Motor neuron (in vitro differentiated cells): ENCODE data around the gene CDC23. TPM values are rescaled to one million over a fixed set of nuclear protein-coding genes. Genes with fewer than 3 reads are reported as not detected.
"Not testable (repeated sequence)": the region's sequence is repeated elsewhere in the genome, so short reads cannot be mapped to it uniquely, and the experiment has no call there.

Experiments used
- ATAC-seq, 8 experiments: fragments of 200-7000 bp; cut with Tn5 transposase; replicated peaks in 6 of 8; 2 replicates each; pipeline ENCODE4 v1.8.0; 2021; ENCODE audit warnings: mild to moderate bottlenecking in 8 of 8, moderate library complexity in 8 of 8
- H3K27ac ChIP-seq, 2 donors: fragments of 250-450 bp; sonication (Bioruptor Pico); 2 replicates each; pipeline ENCODE4 v1.9.0; 2021; ENCODE audit warnings: antibody characterized with exemption in 2 of 2, mild to moderate bottlenecking in 2 of 2, moderate library complexity in 1 of 2
- H3K4me1 ChIP-seq, 2 donors: fragments of 250-450 bp; sonication (Bioruptor Pico); replicated peaks in 1 of 2; 2 replicates each; pipeline ENCODE4 v1.6.1; 2021; ENCODE audit warnings: antibody characterized with exemption in 2 of 2, mild to moderate bottlenecking in 2 of 2, moderate library complexity in 1 of 2
- H3K4me3 ChIP-seq, 5 donors: fragments of 250-450 bp; sonication (Bioruptor Pico); 2 replicates each; pipeline ENCODE4 v1.9.0; 2021; ENCODE audit warnings: antibody characterized with exemption in 5 of 5, mild to moderate bottlenecking in 5 of 5, moderate library complexity in 4 of 5
- WGBS, 10 experiments: fragments of 450-650 bp; shearing (Covaris generic); methylation state at CpG; one replicate each; pipeline ENCODE4 v1.0.0; 2022; 5-methylcytosine and 5-hydroxymethylcytosine counted together
- in situ Hi-C, 9 experiments: fragments of 400-800 bp; cut with MboI; loops; one replicate each; pipeline ENCODE4 v1.15.0; 2021; ENCODE audit warnings: low sequenced_read_pairs in 9 of 9, low pct_unique_long_range_greater_than_20kb in 2 of 9; ENCODE audit not compliant: unreplicated experiment in 9 of 9
- total RNA-seq, 8 experiments: library from RNA; unstranded; fragments of 300-600 nt; gene quantifications; 2 replicates each; pipeline versions ENCODE4 v1.2.3 to v1.2.4, GENCODE V29; 2022

The CDC23 gene
- total RNA-seq, 8 experiments from 2014 or later: 17.7 to 40.7 (median 32.5) TPM

DNA sequence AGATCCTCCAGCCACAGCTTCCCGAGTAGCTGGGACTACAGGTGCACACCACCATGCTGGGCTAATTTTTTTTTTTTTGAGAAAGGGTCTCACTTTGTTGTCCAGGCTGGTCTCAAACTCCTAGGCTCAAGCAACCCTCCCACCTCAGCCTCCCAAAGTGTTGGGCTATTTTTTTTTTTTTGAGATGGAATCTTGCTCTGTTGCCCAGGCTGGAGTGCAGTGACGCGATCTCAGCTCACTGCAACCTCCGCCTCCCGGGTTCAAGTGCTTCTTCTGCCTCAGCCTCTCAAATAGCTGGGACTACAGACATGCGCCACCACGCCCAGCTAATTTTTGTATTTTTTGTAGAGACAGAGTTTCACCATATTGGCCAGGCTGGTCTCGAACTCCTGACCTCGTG, 57.1 kb downstream of the CDC23 start:
- in situ Hi-C loops, ATAC-seq, H3K4me1 ChIP-seq, H3K4me3 ChIP-seq, H3K27ac ChIP-seq: not testable (repeated sequence)
- 95 to 100% (median 98%) methylated on average over 3 to 7 of the region's 9 CpGs; no CpG with 5 or more reads in 4 of the 10 experiments for WGBS, 10 experiments

DNA sequence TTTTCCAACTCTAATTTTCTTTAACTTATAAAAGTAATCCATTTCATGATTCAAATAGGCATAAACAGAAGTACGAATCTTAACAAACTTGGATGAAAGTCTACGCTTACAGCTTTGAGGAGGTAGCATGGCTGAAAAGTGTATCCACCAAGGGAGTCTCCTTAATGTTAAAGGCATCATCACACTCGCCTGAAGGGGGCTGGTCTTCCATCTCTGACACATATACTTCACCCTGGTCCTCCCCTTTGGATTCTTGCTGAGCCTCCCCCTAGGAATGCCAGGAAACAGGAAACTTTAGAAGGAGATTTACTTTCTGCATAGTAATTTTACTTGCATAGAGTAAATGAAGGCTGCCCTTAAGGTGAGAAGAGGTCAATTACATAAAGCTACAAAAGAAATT, 63.6 kb downstream of the CDC23 start:
- in situ Hi-C loops: loop anchor here in 6 of 9 experiments (25.0 kb wide), 3 partner anchors 362 to 512 kb away; partner anchors contain the start of gene HNRNPA0 (in 2 of the 6)
- no peak overlapping the region for H3K27ac ChIP-seq
- no peaks in the 10 kb centered on the region for H3K4me1 ChIP-seq
- no peak overlapping the region for H3K4me3 ChIP-seq
- 0 to 100% (median 32%) methylated on average over 1 to 3 of the region's 3 CpGs; no CpG with 5 or more reads in 1 of the 10 experiments for WGBS, 10 experiments
- ATAC-seq: peak in 2 of 8 experiments; percentile 48 to 50

DNA sequence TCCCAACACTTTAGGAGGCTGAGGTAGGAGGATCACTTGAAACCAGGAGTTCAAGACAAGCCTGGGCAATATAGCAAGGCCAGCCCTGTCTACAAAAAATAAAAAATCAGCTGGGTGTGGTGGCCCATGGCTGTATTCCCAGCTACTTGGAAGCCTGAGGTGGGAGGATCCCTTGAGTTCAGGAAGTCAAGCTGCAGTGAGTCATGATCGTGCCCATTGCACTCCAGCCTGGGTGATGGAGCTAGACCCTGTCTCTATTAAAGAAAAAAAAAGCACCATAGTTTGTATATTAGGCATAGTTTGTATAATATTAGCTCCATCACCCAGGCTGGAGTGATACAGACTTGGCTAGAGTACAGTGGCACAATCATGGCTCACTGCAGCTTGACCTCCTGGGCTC, 64.3 kb downstream of the CDC23 start:
- no peaks in the 10 kb centered on the region for H3K4me1 ChIP-seq
- H3K4me3 ChIP-seq: no peak overlapping the region
- in situ Hi-C loops: loop anchor here in 6 of 9 experiments (25.0 kb wide), 3 partner anchors 362 to 512 kb away; partner anchors contain the start of gene HNRNPA0 (in 2 of the 6)
- 67 to 83% methylated on average over 1 of the region's 1 CpG; no CpG with 5 or more reads in 8 of the 10 experiments for WGBS, 10 experiments
- no peak overlapping the region for H3K27ac ChIP-seq
- peak in 3 of 8 experiments; percentile 70 to 93 (median 91) for ATAC-seq

DNA sequence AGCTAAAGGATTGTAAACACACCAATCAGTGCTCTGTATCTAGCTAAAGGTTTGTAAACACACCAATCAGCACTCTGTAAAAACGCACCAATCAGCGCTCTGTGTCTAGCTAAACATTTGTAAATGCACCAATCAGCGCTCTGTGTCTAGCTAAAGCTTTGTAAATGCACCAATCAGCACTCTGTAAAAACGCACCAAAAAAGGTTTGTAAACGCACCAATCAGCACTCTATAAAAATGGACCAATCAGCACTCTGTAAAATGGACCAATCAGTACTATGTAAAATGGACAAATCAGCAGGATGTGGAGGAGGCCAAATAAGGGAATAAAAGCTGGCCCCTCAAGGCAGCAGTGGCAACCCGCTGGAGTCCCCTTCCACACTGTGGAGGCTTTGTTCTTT, 69.5 kb downstream of the CDC23 start:
- H3K4me3 ChIP-seq, ATAC-seq, H3K4me1 ChIP-seq, H3K27ac ChIP-seq: not testable (repeated sequence)
- in situ Hi-C loops: loop anchor here in 6 of 9 experiments (25.0 kb wide), 3 partner anchors 356 to 506 kb away; partner anchors contain the start of gene HNRNPA0 (in 2 of the 6)
- WGBS, 10 experiments: 67 to 100% (median 90%) methylated on average over 1 to 4 of the region's 6 CpGs; no CpG with 5 or more reads in 2 of the 10 experiments

DNA sequence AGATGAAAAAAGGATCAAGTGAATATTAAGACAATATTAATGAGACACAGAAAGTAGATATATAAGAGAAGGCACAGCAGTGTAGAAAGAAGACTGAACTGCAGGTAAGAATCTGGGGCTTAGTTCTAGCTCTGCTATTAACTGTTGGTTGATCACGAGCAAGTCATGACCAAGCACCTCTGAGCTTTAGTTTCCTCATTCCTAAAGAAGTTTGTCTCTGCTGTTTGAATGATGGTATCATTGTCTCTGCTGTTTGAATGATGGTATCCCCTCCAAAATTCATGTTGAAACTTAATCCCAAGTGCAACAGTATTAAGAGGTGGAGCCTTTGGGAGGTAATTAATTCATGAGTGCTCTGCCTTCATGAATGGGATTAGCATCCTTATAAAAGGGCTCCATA, 71.4 kb downstream of the CDC23 start:
- 0 to 80% (median 61%) methylated on average over 1 of the region's 1 CpG; no CpG with 5 or more reads in 2 of the 10 experiments for WGBS, 10 experiments
- no peak for ATAC-seq
- Histone ChIP-seq H3K27ac (no peak overlapping the region), H3K4me1 (peaks cover 0 to 7% of the 10 kb centered on the region in 2 donors), H3K4me3 (no peak overlapping the region)
- in situ Hi-C loops: loop anchor here in 6 of 9 experiments (25.0 kb wide), 3 partner anchors 354 to 504 kb away; partner anchors contain the start of gene HNRNPA0 (in 2 of the 6)

DNA sequence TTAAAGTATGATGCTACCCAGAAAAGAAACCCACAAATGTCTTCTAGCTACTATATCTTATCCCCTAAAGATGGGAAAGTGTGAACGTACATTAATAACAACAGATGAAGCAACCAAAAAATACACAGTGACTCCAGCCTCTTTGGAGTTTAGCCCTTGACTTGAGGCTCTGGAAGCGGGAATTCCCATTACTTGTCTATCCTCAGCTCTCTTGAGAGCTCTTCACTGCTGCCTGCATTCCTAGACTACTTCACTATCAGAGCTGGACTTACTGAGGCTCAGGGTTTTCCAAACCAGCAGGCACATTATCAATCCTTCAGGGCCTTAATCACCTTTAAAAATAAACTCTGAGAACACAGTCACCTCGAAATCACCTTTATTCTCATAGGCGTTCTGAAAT, 72.9 kb downstream of the CDC23 start:
- WGBS, 10 experiments: 10 to 100% (median 72%) methylated on average over 1 to 4 of the region's 4 CpGs; no CpG with 5 or more reads in 1 of the 10 experiments
- H3K4me3 ChIP-seq: no peak overlapping the region
- no peak overlapping the region for H3K27ac ChIP-seq
- peaks cover 0 to 7% of the 10 kb centered on the region in 2 donors for H3K4me1 ChIP-seq
- ATAC-seq: no peak
- in situ Hi-C loops: loop anchor here in 6 of 9 experiments (25.0 kb wide), 3 partner anchors 353 to 503 kb away; partner anchors contain the start of gene HNRNPA0 (in 2 of the 6)

DNA sequence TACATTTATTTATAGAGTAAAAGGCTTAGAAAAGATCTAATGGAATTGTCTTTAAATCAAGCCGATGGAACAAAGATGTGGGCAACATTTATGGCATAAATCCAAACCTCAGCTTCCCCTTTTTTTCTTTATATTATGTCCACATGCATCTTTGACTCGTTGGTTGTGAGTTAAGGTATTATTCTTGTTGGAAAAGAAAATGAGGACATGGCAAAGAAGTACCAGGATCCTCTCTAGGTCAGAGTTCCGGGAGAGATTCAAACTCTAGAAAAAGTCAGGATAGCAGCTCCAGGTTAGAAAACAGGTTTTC, 73.4 kb downstream of the CDC23 start:
- peaks cover 0 to 7% of the 10 kb centered on the region in 2 donors for H3K4me1 ChIP-seq
- 30 to 100% (median 65%) methylated on average over 1 to 3 of the region's 3 CpGs; no CpG with 5 or more reads in 1 of the 10 experiments for WGBS, 10 experiments
- peak overlapping the region in 4 of 5 donors; percentile 49 to 66 (median 60) for H3K4me3 ChIP-seq
- in situ Hi-C loops: loop anchor here in 6 of 9 experiments (10.0 to 25.0 kb wide), 4 partner anchors 65 to 502 kb away; partner anchors contain the start of gene HNRNPA0 (in 2 of the 6)
- H3K27ac ChIP-seq: no peak overlapping the region
- no peak for ATAC-seq

DNA sequence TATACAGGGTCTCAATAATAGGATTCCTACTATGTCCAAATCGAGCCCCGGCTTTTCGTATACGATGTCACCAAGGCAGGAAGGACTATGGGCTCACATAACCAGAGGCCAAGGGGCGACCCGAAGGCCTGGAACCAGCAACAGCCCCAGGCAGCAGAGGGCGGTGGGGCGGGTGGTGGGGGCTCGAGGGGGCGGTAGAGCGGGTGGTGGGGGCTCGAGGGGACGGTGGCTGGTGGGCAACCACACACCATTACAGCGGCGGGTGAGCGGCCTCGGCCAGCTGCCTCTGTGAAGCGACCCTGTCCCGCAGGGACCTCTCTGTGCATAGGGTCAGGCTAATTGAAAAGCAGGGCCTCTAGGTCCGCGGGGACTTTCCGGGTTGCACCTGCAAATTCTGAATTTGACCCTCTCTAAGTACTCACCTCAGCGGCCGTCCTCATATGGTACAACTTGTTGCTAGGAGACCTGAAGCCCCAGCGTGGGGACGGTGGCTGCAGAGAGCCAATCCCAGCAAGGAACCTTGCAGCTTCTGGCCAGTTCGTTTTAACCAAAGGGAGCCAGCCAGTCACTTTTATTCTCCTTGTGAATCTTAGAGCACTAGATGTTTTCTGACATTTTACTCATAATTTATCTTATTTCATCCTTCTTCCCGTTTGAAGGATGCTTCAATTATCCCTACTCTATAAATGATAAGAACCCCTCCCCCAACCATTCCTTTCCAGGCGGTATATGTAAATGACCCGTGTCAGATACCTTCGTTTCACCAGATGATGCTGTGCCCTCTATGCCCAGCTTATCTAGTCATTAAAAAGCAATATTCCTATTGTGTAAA, 74.0 kb downstream of the CDC23 start, which contains the start of gene NME5:
Gene NME5 (minus strand): TSS at position 480 of the 832 bp plus-strand sequence. CDS start 648 bp downstream, outside the sequence.
- in situ Hi-C loops: loop anchor here in 6 of 9 experiments (10.0 to 25.0 kb wide), 4 partner anchors 64 to 502 kb away; partner anchors contain the start of gene HNRNPA0 (in 2 of the 6)
- WGBS, 10 experiments: 0 to 27% (median 7%) methylated on average over 2 to 11 of the region's 31 CpGs; no CpG with 5 or more reads in 3 of the 10 experiments
- peak within 1 kb of the TSS; percentile 49 to 67 (median 65) for H3K4me3 ChIP-seq

More for the DNA sequence above, 74.0 kb downstream of the CDC23 start, which contains the start of gene NME5:
- H3K4me1 ChIP-seq: peaks cover 0 to 7% of the 10 kb centered on the region in 2 donors
- ATAC-seq: peak in 7 of 8 experiments; percentile 87 to 99 (median 99)
- no peak within 1 kb of the TSS for H3K27ac ChIP-seq

Other genes with a start within 250 kb of the CDC23 start
- gene FAM13B, start 180.2 kb downstream of the CDC23 start, total RNA-seq: 10 to 100 TPM; 12.2 to 32.8 (median 23.9) TPM
- gene WNT8A, start 129.3 kb downstream of the CDC23 start, total RNA-seq: under 1 TPM in 4 of 8 experiments, not detected in 4; 0.16 to 0.95 (median 0.54) TPM
- 10 to 100 TPM in 1 of 8 experiments, 1 to 10 TPM in 6, not detected in 1; 1.7 to 26.2 (median 5.1) TPM for gene NME5, start 73.9 kb downstream of the CDC23 start, total RNA-seq
- 100 to 1,000 TPM in 1 of 8 experiments, 10 to 100 TPM in 7; 32.7 to 130 (median 43.5) TPM for gene BRD8, start 34.7 kb downstream of the CDC23 start, total RNA-seq
- gene KIF20A, start 34.2 kb downstream of the CDC23 start, total RNA-seq: 10 to 100 TPM in 3 of 8 experiments, 1 to 10 TPM in 4, under 1 TPM in 1; 0.46 to 44.4 (median 2.3) TPM
- gene GFRA3, start 61.3 kb upstream of the CDC23 start, total RNA-seq: under 1 TPM; 0.14 to 0.65 (median 0.50) TPM
- 10 to 100 TPM in 2 of 8 experiments, 1 to 10 TPM in 3, under 1 TPM in 3; 0.15 to 17.7 (median 1.3) TPM for gene CDC25C, start 118.5 kb upstream of the CDC23 start, total RNA-seq
- 10 to 100 TPM; 23.2 to 47.0 (median 29.5) TPM for gene FAM53C, start 124.9 kb upstream of the CDC23 start, total RNA-seq
- 10 to 100 TPM; 26.3 to 78.4 (median 56.4) TPM for gene KDM3B, start 139.4 kb upstream of the CDC23 start, total RNA-seq
- gene REEP2, start 225.7 kb upstream of the CDC23 start, total RNA-seq: 100 to 1,000 TPM in 1 of 8 experiments, 10 to 100 TPM in 4, 1 to 10 TPM in 3; 1.2 to 116 (median 61.3) TPM